ENCODE measurements around the gene CHST8.

The CHST8 gene

DNA sequence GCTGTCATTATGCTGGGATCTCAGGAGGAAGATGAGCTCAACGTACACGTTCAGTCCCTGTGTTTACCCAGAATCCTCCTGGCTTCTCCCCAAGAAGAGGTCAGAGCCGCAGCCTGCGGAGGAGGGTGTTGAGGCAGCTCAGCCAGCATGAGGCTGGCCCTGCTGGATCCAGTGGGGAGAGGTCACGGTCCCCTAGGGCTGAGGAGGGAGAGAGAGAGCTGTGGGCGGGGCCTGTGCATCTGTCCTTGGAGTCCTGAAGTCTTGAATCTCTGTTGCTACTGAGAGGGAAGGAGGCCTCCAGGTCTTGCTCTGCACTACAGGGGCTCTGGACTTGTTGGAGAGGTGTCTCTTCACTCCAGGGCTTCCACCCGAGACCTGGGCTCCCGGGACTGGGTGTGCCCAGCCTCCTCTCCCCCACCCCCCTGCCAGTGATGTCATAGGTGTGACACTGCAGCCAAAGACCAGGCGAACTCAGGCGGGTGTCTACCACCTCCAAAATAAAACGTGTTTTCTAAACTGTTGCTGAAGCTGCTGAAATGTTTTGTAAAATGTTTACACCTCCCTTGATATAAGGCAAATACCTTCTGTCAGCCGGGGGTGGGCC, 97.0 kb downstream of the CHST8 start:
- Mint-ChIP-seq H3K27me3 (peaks cover 3% of the 10 kb centered on the region), H3K36me3 (no peaks in the 10 kb centered on the region), H3K4me3 (no peak overlapping the region), H3K9me3 (no peaks in the 10 kb centered on the region), H3K4me1 (no peaks in the 10 kb centered on the region), H3K27ac (no peak overlapping the region)

DNA sequence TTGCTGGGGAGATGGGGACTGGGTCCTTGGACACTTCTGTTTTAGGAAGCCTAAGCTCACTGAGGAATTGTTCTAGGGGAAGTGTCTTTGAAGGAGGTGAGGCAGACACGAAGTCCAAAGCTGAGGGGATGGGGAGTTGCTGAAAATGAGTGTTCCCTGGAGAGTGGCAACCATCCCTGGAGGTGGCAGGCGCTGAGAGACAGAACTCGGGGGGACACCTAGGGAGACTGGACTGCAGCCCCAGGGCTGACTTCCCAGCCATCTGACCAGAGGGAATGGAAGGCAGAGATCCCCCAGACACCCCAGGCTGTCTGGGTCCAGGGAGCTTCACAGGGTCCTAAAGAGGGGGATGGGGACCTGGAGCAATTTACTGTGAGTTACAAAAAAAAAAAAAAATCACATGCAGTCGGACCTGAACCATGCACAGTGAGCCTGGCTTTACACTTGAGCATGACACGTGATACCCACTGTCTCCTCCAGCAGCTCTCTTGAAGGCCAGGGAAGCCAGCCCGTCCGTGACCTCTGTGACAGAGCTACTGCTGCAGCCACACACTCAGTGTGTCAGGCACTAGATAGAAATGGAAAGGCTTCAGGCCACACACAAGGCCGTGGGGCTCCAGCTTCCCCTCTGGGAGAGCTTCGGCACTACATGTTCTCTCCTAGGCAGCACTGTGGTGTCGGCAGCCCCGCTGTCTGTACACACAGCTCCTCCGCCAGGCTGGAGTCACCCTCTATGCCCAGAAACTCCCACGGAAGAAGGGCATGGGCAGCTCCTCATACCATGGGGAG, 97.8 kb downstream of the CHST8 start:
- Mint-ChIP-seq H3K27me3 (peaks cover 3% of the 10 kb centered on the region), H3K27ac (no peak overlapping the region), H3K36me3 (no peaks in the 10 kb centered on the region), H3K4me1 (no peaks in the 10 kb centered on the region), H3K4me3 (no peak overlapping the region), H3K9me3 (no peaks in the 10 kb centered on the region)

DNA sequence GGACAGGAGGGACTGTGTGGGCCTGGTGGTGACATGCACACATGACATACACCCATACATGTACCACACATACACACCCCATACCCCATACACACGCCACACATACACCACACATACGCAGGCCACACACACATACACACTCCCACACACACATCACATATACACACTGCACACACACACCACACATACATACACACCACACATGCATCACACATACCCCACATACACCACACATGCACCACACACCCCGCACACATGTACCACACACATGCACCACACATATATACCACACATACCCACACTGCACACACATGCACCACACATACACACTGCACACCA, 98.4 kb downstream of the CHST8 start:
- no peaks in the 10 kb centered on the region for H3K9me3 Mint-ChIP-seq
- no peak overlapping the region for H3K4me3 Mint-ChIP-seq
- H3K4me1 Mint-ChIP-seq: no peaks in the 10 kb centered on the region
- H3K27me3 Mint-ChIP-seq: peaks cover 2% of the 10 kb centered on the region
- H3K27ac Mint-ChIP-seq: no peak overlapping the region
- no peaks in the 10 kb centered on the region for H3K36me3 Mint-ChIP-seq

DNA sequence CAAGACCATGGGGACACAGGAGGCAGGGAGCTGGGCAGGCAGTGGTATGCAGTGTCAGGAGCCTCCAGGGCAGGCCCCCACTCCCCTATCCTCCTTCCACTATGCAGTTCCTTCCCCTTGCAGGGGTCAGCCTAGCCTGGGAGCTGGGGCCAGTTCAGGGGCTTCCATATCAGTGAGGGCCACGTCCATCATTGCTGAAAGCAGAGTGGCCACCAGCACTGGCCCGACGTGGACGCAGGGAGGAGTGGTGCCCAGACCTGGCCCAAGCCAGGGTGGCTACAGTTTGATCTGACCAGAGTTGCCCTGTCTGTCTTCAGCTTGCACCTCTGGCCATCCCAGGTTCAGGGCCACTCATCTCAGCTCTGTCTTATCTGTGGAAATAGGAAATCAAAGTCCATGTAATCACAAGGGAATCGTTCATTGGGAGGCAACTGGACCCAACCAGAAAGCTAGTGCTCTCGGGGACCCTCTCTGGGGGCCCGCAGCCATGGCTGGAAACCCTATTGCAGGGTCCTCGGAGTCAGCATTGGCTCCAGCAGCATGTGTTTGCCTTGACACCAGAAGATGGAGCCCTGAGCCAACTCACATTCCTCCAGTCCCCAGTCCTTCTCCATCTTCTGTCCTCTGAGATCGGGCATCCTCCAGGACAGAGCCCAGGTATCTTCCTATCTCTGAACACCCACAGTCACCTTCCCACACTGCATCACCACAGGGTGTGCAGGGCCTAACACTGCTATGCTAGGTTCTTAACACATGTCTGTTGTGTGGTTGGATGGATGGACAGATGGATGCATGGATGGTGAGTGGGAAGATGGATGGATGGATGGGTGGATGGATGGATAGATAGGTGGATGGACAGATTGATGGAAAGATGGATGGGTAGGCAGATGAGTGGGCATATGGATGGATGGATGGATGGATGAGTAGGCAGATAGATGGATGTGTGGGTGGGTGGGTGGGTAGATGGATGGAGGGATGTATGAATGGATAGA, 99.2 kb downstream of the CHST8 start:
- Mint-ChIP-seq H3K4me1 (no peaks in the 10 kb centered on the region), H3K9me3 (no peaks in the 10 kb centered on the region), H3K27ac (no peak overlapping the region), H3K4me3 (no peak overlapping the region), H3K36me3 (no peaks in the 10 kb centered on the region), H3K27me3 (no peaks in the 10 kb centered on the region)

DNA sequence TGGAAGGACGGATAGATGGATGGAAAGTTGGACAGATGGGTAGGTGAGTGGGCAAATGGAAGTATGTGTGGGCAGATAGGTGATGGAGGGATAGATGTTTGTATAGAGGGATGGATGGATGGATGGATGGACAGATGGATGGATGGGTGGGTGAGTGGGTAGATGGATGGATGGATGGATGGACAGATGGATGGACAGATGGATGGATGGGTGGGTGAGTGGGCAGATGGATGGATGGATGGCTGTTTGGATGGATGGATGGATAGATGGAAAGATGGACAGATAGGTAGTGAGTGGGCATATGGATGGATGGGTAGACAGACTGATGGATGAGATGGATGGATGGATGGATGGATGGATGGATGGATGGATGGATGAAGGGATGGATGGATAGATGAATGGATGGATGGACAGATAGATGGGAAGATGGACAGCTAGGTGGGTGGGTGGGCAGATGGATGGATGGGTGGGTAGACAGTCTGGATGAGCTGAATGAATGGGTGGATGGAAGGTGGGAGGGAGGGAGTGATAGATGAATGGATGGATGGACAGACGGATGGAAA, 100.1 kb downstream of the CHST8 start:
- H3K36me3 Mint-ChIP-seq: no peaks in the 10 kb centered on the region
- no peaks in the 10 kb centered on the region for H3K27me3 Mint-ChIP-seq
- no peaks in the 10 kb centered on the region for H3K9me3 Mint-ChIP-seq
- no peaks in the 10 kb centered on the region for H3K4me1 Mint-ChIP-seq
- no peak overlapping the region for H3K27ac Mint-ChIP-seq
- no peak overlapping the region for H3K4me3 Mint-ChIP-seq

DNA sequence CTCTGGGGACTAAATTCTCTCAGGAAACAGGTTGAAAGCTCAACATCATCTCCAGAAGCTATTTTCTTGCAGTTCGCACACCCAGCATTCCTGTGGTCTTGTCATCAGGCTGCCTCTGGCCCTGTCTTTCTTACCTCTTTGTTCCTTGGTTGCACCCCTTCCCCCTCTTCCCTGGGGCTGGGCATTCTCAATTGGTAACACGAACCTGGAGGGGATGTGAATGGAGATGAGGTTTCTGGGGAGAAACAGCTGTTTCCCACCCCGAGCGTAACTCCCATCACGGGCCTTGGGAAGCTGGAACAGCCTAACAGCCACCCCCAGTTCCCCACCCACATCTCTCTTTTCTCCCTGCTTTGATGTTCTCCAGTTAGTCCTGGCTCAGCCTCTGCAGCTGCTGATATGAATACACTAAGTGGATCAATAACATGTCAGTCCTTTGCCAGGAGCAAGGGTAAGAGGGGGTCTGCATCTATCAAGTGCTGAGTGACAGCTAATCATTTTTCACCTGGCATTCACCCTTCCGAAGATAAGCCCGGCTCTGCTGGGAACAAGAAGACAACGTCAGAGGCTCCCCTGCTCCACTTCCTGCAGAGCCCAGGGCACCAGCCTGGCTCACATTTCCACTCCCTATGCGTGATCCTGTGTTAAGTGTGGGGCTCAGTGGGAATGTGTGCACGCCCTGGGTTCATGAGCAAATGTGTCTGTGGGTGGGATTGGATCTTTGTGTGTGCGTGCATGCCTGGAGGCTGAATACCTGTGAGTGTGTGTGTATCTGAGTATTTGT, 100.9 kb downstream of the CHST8 start:
- no peak overlapping the region for H3K4me3 Mint-ChIP-seq
- no peaks in the 10 kb centered on the region for H3K9me3 Mint-ChIP-seq
- no peak overlapping the region for H3K27ac Mint-ChIP-seq
- H3K27me3 Mint-ChIP-seq: no peaks in the 10 kb centered on the region
- H3K36me3 Mint-ChIP-seq: no peaks in the 10 kb centered on the region
- no peaks in the 10 kb centered on the region for H3K4me1 Mint-ChIP-seq

DNA sequence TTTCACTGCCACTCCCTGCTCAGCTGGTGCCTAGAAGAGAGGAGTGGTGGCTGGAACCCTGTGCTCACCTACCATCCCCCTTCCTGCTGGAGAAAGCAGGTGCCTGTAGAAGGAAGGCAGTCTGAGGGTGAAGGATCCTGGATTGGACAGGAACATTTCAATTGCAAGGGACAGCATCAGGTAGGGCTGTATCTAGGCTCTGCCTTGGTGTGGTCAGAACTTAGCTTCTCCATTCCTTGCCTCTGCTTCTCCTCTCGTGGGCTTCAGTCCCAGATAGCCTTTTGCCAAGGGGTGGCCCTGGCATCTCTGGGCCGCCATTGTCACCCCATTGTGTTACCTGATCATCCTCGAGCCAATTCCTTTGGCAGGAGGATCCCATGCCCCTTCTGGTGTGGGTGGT, 101.8 kb downstream of the CHST8 start:
- Mint-ChIP-seq H3K4me3 (no peak overlapping the region), H3K9me3 (no peaks in the 10 kb centered on the region), H3K36me3 (no peaks in the 10 kb centered on the region), H3K27ac (no peak overlapping the region), H3K27me3 (no peaks in the 10 kb centered on the region), H3K4me1 (no peaks in the 10 kb centered on the region)

DNA sequence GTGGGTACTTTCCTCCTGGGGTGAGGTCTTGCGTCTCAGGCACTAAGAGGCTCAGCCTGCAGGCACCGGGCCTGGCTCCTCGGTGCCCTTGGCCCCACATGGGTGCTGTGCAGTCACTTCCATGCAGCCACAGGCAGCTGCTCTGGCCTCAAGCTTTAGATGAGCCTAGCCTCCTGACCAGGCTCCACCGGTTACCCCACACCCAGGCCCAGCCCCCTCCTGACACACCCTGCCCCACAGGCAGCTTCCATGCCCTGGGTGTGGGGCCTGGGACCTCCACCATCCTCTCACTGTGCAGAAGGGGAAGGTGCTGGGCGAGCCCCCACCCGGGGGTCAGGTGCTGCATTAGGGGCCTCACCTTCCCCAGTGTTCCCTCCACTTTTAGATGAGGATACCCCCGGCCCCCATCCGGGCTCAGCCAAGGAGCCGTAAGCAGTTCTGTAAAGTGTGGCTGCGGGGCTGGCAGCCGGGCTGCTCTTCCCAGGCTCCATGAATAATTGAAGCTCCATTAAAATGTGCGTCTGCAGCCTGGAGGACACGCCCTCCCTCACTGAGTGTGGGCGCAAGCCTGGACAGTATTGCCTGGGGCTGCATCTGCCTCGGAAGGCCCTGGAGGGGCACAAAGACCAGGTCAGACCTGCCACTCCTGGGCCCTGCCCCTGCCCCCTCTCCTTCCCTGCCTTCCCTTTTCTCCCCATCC, 102.4 kb downstream of the CHST8 start:
- Mint-ChIP-seq H3K36me3 (no peaks in the 10 kb centered on the region), H3K9me3 (no peaks in the 10 kb centered on the region), H3K4me3 (no peak overlapping the region), H3K4me1 (no peaks in the 10 kb centered on the region), H3K27ac (no peak overlapping the region), H3K27me3 (no peaks in the 10 kb centered on the region)

DNA sequence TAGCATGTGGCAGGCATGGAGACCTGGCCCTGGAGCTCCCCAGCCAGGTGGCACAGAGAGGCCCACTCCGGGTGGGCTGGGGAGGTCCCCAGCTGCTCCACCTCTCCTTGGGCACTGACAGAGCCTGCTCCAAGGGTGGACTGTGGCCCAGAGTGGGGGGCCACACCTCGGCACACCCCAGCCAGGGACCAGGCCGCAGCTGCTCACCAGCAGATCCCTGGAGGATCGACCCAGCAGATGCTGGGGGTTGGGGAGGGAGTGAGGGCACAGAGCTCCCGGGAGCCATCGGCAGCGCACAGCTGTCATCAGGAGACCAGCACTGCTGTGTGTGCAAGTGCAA, 102.9 kb downstream of the CHST8 start:
- Mint-ChIP-seq H3K27me3 (no peaks in the 10 kb centered on the region), H3K4me1 (no peaks in the 10 kb centered on the region), H3K9me3 (no peaks in the 10 kb centered on the region), H3K36me3 (no peaks in the 10 kb centered on the region), H3K4me3 (no peak overlapping the region), H3K27ac (no peak overlapping the region)

DNA sequence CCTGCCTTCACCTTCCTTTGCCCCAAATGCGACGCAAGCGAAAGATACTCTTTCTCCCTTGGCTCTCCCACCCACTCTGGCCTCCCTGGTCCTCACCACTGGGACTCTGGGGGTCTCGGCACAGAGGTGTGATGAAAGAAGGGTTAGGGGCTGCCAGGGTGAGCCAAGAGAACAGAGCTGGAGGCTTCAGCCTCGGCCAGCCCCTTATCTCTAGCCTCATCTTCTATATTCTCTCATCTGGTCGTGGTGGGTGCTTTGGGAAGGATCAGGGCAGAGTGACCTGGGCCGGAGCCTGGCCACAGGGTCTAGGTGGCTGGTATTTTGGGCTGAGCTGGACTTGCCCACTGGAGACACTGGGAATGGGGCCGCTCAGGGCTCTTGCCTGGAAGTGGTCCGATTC, 103.8 kb downstream of the CHST8 start:
- H3K4me3 Mint-ChIP-seq: no peak overlapping the region
- no peak overlapping the region for H3K27ac Mint-ChIP-seq
- no peaks in the 10 kb centered on the region for H3K9me3 Mint-ChIP-seq
- no peaks in the 10 kb centered on the region for H3K4me1 Mint-ChIP-seq
- H3K36me3 Mint-ChIP-seq: no peaks in the 10 kb centered on the region
- H3K27me3 Mint-ChIP-seq: no peaks in the 10 kb centered on the region

DNA sequence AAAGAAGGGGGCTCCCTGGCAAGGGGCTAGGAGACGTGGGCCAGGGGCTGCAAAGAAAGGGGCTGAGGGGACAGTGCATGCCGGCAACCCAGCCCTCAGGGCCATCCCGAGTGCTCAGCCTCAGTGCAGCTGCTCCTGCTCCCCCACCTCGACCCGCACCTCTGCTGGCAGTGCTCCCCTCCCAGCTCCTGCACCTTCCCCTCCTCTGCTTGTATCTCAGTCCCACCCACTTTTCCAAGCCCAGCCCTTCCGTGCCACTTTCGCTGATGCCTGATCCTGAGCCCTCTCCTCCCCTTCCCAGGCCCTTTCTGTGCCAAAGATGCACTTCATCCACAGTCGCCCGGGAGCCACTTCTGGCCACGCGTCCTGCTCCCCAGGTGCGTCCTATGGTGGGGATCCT, 105.0 kb downstream of the CHST8 start:
- H3K27me3 Mint-ChIP-seq: peaks cover 2% of the 10 kb centered on the region

DNA sequence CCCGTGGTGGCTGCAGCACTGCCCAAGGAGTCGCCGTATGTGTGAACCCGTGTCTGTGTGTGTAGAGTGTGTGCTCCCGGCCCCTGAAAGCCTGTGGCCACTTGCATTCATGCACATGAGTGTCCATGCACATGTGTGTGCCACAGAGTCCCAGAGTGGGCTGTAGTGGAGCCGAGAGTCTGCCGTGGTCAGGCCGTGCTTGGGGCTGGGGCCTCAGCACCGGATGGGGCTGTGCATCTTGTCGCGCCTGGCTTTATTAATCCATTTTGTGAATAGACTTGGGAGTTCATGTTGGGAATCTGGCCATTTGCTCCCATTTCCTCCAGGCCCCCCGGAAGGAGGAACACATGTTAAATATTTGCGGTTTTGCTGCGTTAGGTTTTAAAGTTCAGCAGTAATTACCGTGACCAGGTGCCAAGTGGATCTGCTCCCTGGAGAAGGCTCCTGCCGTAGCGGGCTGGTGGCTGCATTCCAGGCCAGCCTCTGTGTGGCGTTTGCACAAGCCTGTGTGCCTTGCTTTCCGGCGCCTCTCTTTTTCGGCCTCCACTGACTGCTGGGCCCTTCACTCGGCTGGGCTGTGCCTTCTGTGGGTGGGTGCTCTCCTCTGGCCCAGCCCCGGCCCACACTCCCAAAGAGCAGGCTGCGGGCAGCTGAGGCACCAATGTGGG, 105.7 kb downstream of the CHST8 start:
- Mint-ChIP-seq H3K27ac (no peak overlapping the region), H3K36me3 (no peaks in the 10 kb centered on the region), H3K4me1 (no peaks in the 10 kb centered on the region), H3K4me3 (no peak overlapping the region), H3K27me3 (peaks cover 2% of the 10 kb centered on the region), H3K9me3 (no peaks in the 10 kb centered on the region)

More for the DNA sequence above, 105.0 kb downstream of the CHST8 start:
- no peaks in the 10 kb centered on the region for H3K4me1 Mint-ChIP-seq
- H3K4me3 Mint-ChIP-seq: no peak overlapping the region
- H3K27ac Mint-ChIP-seq: no peak overlapping the region
- H3K9me3 Mint-ChIP-seq: no peaks in the 10 kb centered on the region
- H3K36me3 Mint-ChIP-seq: no peaks in the 10 kb centered on the region

DNA sequence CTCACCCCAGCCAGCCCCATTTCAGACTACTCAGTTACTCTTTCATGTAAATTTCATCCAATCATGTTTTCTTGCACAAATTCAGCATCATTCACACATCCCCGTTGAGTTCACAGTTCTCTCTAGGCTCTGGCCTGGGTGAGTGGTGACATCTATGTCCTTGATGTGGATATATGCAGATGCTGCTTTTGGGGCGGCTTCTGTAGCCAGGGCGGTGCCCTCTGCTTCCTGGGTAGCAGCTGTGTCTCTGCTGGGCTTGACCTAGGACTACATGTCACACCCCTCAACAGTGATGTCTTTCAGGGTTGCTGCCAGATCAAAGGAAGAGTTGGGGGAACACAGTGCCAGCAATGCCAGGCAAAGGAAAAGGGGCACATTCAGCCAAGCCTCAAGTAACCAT, 106.4 kb downstream of the CHST8 start:
- no peaks in the 10 kb centered on the region for H3K4me1 Mint-ChIP-seq
- H3K27me3 Mint-ChIP-seq: peaks cover 2% of the 10 kb centered on the region
- no peaks in the 10 kb centered on the region for H3K9me3 Mint-ChIP-seq
- H3K36me3 Mint-ChIP-seq: no peaks in the 10 kb centered on the region
- H3K27ac Mint-ChIP-seq: no peak overlapping the region
- no peak overlapping the region for H3K4me3 Mint-ChIP-seq

DNA sequence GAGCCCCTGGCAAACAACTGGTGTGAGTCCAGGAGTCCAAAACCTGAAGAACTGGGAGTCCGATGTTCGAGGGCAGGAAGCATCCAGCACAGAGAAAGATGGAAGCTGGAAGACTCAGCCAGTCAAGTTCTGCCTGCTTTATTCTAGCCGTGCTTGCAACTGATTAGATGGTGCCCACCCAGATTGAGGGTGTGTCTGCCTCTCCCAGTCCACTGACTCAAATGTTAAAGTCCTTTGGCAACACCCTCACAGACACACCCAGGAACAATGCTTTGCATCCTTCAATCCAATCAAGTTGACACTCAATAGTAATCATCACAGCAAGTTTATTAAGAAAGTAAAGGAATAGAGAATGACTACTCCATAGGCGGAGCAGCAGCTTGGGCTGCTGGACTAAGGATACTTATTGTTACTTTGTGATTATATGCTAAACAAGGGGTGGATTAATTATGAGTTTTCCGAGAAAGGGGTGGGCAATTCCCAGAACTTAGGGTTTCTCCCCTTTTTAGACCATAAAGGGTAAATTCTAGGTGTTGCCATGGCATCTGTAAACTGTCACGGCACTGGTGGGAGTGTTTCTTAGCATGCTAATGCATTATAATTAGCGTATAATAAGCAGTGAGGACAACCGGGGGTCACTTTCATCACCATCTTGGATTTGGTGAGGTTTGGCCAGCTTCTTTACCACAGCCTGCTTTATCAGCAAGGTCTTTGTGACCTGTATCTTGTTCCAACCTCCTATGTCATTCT, 109.3 kb downstream of the CHST8 start:
- Mint-ChIP-seq H3K4me3 (no peak overlapping the region), H3K27me3 (peaks cover 7% of the 10 kb centered on the region), H3K36me3 (no peaks in the 10 kb centered on the region), H3K9me3 (no peaks in the 10 kb centered on the region), H3K27ac (no peak overlapping the region), H3K4me1 (no peaks in the 10 kb centered on the region)
